Measurements from ENCODE around the gene MYO7B. TPM values are rescaled to one million over a fixed set of nuclear protein-coding genes. Genes with fewer than 3 reads are reported as not detected.
"Not testable (repeated sequence)": the region's sequence is repeated elsewhere in the genome, so short reads cannot be mapped to it uniquely, and the experiment has no call there.

MYO7B gene
- total RNA-seq, 1 donor from 2014 or later: 1.5 TPM

GRCh38 chr2:127523269-127523939 lies 12.1 kb upstream of the MYO7B start:
- DNase-seq (ENCODE audit: low read depth, low spot score): no peak

- not testable (repeated sequence) for DNase-seq (ENCODE audit: low read depth, low spot score)
Observed at GRCh38 chr2:127524198-127524834, 11.2 kb upstream of the MYO7B start.

- no peak for DNase-seq (ENCODE audit: low read depth, low spot score)
Observed at GRCh38 chr2:127525691-127526131, 9.8 kb upstream of the MYO7B start.

- peak; percentile 92 for DNase-seq (ENCODE audit: low read depth, low spot score)
Observed at GRCh38 chr2:127526132-127527000, 9.1 kb upstream of the MYO7B start, which contains the start of gene IWS1. IWS1 (minus strand) TSS chr2:127526489; CDS start chr2:127526208, 281 bp downstream.

GRCh38 chr2:127527001-127527804 lies 8.3 kb upstream of the MYO7B start:
- DNase-seq (ENCODE audit: low read depth, low spot score): no peak

GRCh38 chr2:127528487-127528886 lies 7.0 kb upstream of the MYO7B start:
- no peak for DNase-seq (ENCODE audit: low read depth, low spot score)

- not testable (repeated sequence) for DNase-seq (ENCODE audit: low read depth, low spot score)
Observed at GRCh38 chr2:127529416-127529815, 6.1 kb upstream of the MYO7B start.

- DNase-seq (ENCODE audit: low read depth, low spot score): no peak
Observed at GRCh38 chr2:127530245-127531140, 5.0 kb upstream of the MYO7B start.

- DNase-seq (ENCODE audit: low read depth, low spot score): no peak
Observed at GRCh38 chr2:127531221-127531648, 4.2 kb upstream of the MYO7B start.

- DNase-seq (ENCODE audit: low read depth, low spot score): no peak
Observed at GRCh38 chr2:127532296-127532695, 3.2 kb upstream of the MYO7B start.

GRCh38 chr2:127535918-127536317 lies 435 bp downstream of the MYO7B start:
- DNase-seq (ENCODE audit: low read depth, low spot score): no peak

- no peak for DNase-seq (ENCODE audit: low read depth, low spot score)
Observed at GRCh38 chr2:127536707-127537541, 1.4 kb downstream of the MYO7B start.

- DNase-seq (ENCODE audit: low read depth, low spot score): no peak
Observed at GRCh38 chr2:127537644-127538043, 2.2 kb downstream of the MYO7B start.

GRCh38 chr2:127541809-127542208 lies 6.3 kb downstream of the MYO7B start:
- no peak for DNase-seq (ENCODE audit: low read depth, low spot score)

GRCh38 chr2:127542231-127542630 lies 6.7 kb downstream of the MYO7B start:
- no peak for DNase-seq (ENCODE audit: low read depth, low spot score)

GRCh38 chr2:127543013-127543501 lies 7.6 kb downstream of the MYO7B start:
- DNase-seq (ENCODE audit: low read depth, low spot score): not testable (repeated sequence)

- DNase-seq (ENCODE audit: low read depth, low spot score): no peak
Observed at GRCh38 chr2:127545189-127545588, 9.7 kb downstream of the MYO7B start.

GRCh38 chr2:127545796-127546195 lies 10.3 kb downstream of the MYO7B start:
- no peak for DNase-seq (ENCODE audit: low read depth, low spot score)

- DNase-seq (ENCODE audit: low read depth, low spot score): no peak
Observed at GRCh38 chr2:127546797-127547196, 11.3 kb downstream of the MYO7B start.

Measured in pulmonary artery endothelial cell (primary cell).